ENCODE data around the gene RAET1L. TPM values are rescaled to one million over a fixed set of nuclear protein-coding genes. Genes with fewer than 3 reads are reported as not detected.
A peak's percentile ranks its signal among the peaks of the same experiment; 100 is the strongest.
"Not testable (repeated sequence)": the region's sequence is repeated elsewhere in the genome, so short reads cannot be mapped to it uniquely, and the experiment has no call there.

RAET1L gene
- polyA plus RNA-seq, 3 donors, result not detected

DNA sequence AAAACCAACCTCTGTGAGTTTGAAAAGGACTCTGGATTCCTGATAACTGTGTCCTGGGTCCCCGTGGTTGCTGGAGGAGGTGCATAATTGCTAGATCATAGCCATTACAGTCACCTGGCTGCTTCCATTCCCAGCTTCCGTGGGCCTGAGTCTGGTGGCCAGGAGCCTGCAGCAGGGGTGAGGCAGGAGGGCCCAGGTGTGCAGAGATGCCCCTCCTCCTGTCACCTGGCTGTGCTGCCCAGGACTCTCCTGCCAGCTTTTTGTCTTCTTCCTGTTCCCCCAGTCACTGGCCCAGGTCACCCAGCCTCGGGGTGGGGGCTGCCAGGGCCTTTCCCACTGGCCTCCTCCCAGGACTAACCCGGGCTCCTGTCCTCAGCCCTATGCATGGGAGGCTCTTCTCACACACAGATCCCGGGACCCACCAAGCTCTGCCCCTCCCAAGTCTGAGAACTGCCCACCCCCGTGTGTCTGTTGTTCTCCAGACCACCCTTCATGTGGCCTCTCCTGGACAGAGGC, 30.0 kb downstream of the RAET1L start:
- H3K27me3 ChIP-seq (ENCODE audit: control insufficient read depth in 2 of 2, insufficient read depth in 2 of 2, low read length in 2 of 2), result peaks cover 47 to 78% of the 10 kb centered on the region in 2 donors
- intact Hi-C loops (cut with micrococcal nuclease), result no loop called here
- H3K4me3 ChIP-seq (replicated peaks in 1 of 3; ENCODE audit: low read depth in 2 of 3, low read length in 3 of 3), result no peak overlapping the region

DNA sequence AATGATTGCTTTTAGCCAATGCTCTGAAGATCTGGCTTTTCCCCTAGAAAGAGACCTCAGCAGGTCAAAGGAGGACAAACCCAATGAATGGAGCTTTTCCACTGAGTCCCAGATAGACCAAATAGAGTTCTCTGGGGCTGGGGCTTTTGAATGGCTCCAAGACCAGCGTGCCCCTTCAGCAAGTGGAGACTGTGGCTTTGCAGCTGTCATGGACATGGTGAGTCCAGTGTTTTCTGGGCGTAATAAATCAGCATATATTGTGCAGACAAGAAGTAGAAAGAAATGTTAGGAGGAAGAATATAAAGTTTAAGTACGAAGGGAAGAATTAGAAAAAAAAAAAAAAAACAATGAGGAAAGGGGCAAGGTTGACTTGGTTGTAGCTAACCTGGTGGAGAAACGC, 33.5 kb downstream of the RAET1L start:
- Histone ChIP-seq H3K4me3 (replicated peaks in 1 of 3; ENCODE audit: low read depth in 2 of 3, low read length in 3 of 3) (no peak overlapping the region), H2AFZ (ENCODE audit: insufficient read depth, low read depth, low read length, poor library complexity, severe bottlenecking) (no peak overlapping the region)
- TF ChIP-seq, protein P1, sequence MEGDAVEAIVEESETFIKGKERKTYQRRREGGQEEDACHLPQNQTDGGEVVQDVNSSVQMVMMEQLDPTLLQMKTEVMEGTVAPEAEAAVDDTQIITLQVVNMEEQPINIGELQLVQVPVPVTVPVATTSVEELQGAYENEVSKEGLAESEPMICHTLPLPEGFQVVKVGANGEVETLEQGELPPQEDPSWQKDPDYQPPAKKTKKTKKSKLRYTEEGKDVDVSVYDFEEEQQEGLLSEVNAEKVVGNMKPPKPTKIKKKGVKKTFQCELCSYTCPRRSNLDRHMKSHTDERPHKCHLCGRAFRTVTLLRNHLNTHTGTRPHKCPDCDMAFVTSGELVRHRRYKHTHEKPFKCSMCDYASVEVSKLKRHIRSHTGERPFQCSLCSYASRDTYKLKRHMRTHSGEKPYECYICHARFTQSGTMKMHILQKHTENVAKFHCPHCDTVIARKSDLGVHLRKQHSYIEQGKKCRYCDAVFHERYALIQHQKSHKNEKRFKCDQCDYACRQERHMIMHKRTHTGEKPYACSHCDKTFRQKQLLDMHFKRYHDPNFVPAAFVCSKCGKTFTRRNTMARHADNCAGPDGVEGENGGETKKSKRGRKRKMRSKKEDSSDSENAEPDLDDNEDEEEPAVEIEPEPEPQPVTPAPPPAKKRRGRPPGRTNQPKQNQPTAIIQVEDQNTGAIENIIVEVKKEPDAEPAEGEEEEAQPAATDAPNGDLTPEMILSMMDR (IDR thresholded peaks at IDR 0.05), result no peak

More for the DNA sequence above, 30.0 kb downstream of the RAET1L start:
- H3K9me3 Mint-ChIP-seq, result peaks cover 0 to 10% (median 5%) of the 10 kb centered on the region in 7 donors
- Histone ChIP-seq H3K79me2 (ENCODE audit: insufficient read depth, low read length) (no peaks in the 10 kb centered on the region), H4K20me1 (ENCODE audit: insufficient read depth, low read length) (no peaks in the 10 kb centered on the region), H3K27ac (ENCODE audit: low read depth in 1 of 2, low read length in 2 of 2) (no peak overlapping the region), H3K36me3 (replicated peaks in 1 of 2; ENCODE audit: control insufficient read depth in 1 of 2, insufficient read depth in 2 of 2, low read length in 2 of 2) (no peaks in the 10 kb centered on the region), H2AFZ (ENCODE audit: insufficient read depth, low read depth, low read length, poor library complexity, severe bottlenecking) (no peak overlapping the region), H3K9me3 (replicated peaks in 1 of 2; ENCODE audit: control insufficient read depth in 1 of 2, insufficient read depth in 1 of 2, low read length in 2 of 2) (peaks cover 0 to 16% of the 10 kb centered on the region in 2 donors), H3K4me2 (replicated peaks; ENCODE audit: extremely low read depth, low read length, poor library complexity, severe bottlenecking) (no peak overlapping the region), H3K4me1 (ENCODE audit: control insufficient read depth in 1 of 2, insufficient read depth in 2 of 2, low read length in 2 of 2) (peaks cover 9 to 10% of the 10 kb centered on the region in 2 donors), H3K9ac (ENCODE audit: insufficient read depth, low read length, poor library complexity, severe bottlenecking) (no peak overlapping the region)
- WGBS (ENCODE audit: insufficient coverage), result 80% methylated on average over 4 of the region's 6 CpGs
- no peak overlapping the region for H3K27ac Mint-ChIP-seq
- H3K4me3 Mint-ChIP-seq, result peak overlapping the region in 1 of 2 donors; percentile 22
- no peak for DNase-seq
- H3K36me3 Mint-ChIP-seq, result peaks cover 3% of the 10 kb centered on the region in 2 donors
- H3K4me1 Mint-ChIP-seq, result peaks cover 11% of the 10 kb centered on the region
- peaks cover 59 to 68% (median 59%) of the 10 kb centered on the region in 3 donors for H3K27me3 Mint-ChIP-seq (ENCODE audit: low read depth in 3 of 3)
- TF ChIP-seq, protein P1 (IDR thresholded peaks at IDR 0.05), result no peak

DNA sequence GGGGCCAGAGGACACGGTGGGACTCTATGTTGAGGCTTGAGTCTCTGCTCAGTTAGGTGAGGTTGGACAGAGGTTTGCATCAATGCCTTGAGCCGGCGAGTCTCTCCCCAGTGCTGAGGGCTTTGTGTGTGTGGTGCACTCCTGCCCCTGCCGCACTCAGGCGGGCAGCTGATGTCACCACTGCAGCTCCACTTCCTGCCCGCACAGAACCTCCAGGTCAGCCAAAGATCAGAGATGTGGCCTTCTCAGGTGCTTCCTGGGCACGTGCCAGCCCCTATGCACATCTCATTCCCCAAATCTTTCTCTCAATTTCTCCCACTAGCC, 33.9 kb downstream of the RAET1L start:
- H3K4me1 Mint-ChIP-seq, result peaks cover 22% of the 10 kb centered on the region
- H3K4me3 ChIP-seq (replicated peaks in 1 of 3; ENCODE audit: low read depth in 2 of 3, low read length in 3 of 3); intact Hi-C loops (cut with micrococcal nuclease); H2AFZ ChIP-seq (ENCODE audit: insufficient read depth, low read depth, low read length, poor library complexity, severe bottlenecking); H4K20me1 ChIP-seq (ENCODE audit: insufficient read depth, low read length); H3K36me3 ChIP-seq (replicated peaks in 1 of 2; ENCODE audit: control insufficient read depth in 1 of 2, insufficient read depth in 2 of 2, low read length in 2 of 2); H3K9ac ChIP-seq (ENCODE audit: insufficient read depth, low read length, poor library complexity, severe bottlenecking); H3K27ac ChIP-seq (ENCODE audit: low read depth in 1 of 2, low read length in 2 of 2); H3K4me2 ChIP-seq (replicated peaks; ENCODE audit: extremely low read depth, low read length, poor library complexity, severe bottlenecking); DNase-seq; H3K27ac Mint-ChIP-seq; H3K79me2 ChIP-seq (ENCODE audit: insufficient read depth, low read length): not testable (repeated sequence)
- peaks cover 5 to 45% (median 36%) of the 10 kb centered on the region in 7 donors for H3K9me3 Mint-ChIP-seq
- H3K27me3 ChIP-seq (ENCODE audit: control insufficient read depth in 2 of 2, insufficient read depth in 2 of 2, low read length in 2 of 2), result peaks cover 82 to 98% of the 10 kb centered on the region in 2 donors
- peak overlapping the region in 1 of 2 donors; percentile 91 for H3K4me3 Mint-ChIP-seq
- H3K36me3 Mint-ChIP-seq, result peaks cover 7 to 19% of the 10 kb centered on the region in 2 donors
- WGBS (ENCODE audit: insufficient coverage), result 0% methylated on average over 5 of the region's 7 CpGs
- H3K27me3 Mint-ChIP-seq (ENCODE audit: low read depth in 3 of 3), result peaks cover 87 to 94% (median 92%) of the 10 kb centered on the region in 3 donors
- peaks cover 18 to 21% of the 10 kb centered on the region in 2 donors for H3K4me1 ChIP-seq (ENCODE audit: control insufficient read depth in 1 of 2, insufficient read depth in 2 of 2, low read length in 2 of 2)
- H3K9me3 ChIP-seq (replicated peaks in 1 of 2; ENCODE audit: control insufficient read depth in 1 of 2, insufficient read depth in 1 of 2, low read length in 2 of 2), result peaks cover 9 to 49% of the 10 kb centered on the region in 2 donors

More for the DNA sequence above, 33.5 kb downstream of the RAET1L start:
- Histone ChIP-seq H3K9me3 (replicated peaks in 1 of 2; ENCODE audit: control insufficient read depth in 1 of 2, insufficient read depth in 1 of 2, low read length in 2 of 2) (peaks cover 9 to 46% of the 10 kb centered on the region in 2 donors), H4K20me1 (ENCODE audit: insufficient read depth, low read length) (no peaks in the 10 kb centered on the region), H3K36me3 (replicated peaks in 1 of 2; ENCODE audit: control insufficient read depth in 1 of 2, insufficient read depth in 2 of 2, low read length in 2 of 2) (no peaks in the 10 kb centered on the region), H3K4me1 (ENCODE audit: control insufficient read depth in 1 of 2, insufficient read depth in 2 of 2, low read length in 2 of 2) (peaks cover 18 to 21% of the 10 kb centered on the region in 2 donors), H3K79me2 (ENCODE audit: insufficient read depth, low read length) (no peaks in the 10 kb centered on the region), H3K9ac (ENCODE audit: insufficient read depth, low read length, poor library complexity, severe bottlenecking) (no peak overlapping the region), H3K27ac (ENCODE audit: low read depth in 1 of 2, low read length in 2 of 2) (no peak overlapping the region), H3K27me3 (ENCODE audit: control insufficient read depth in 2 of 2, insufficient read depth in 2 of 2, low read length in 2 of 2) (peaks cover 82 to 96% of the 10 kb centered on the region in 2 donors), H3K4me2 (replicated peaks; ENCODE audit: extremely low read depth, low read length, poor library complexity, severe bottlenecking) (no peak overlapping the region)
- Mint-ChIP-seq H3K4me3 (peak overlapping the region in 1 of 2 donors; percentile 91), H3K4me1 (peaks cover 22% of the 10 kb centered on the region), H3K36me3 (peaks cover 7 to 19% of the 10 kb centered on the region in 2 donors), H3K27ac (no peak overlapping the region), H3K9me3 (peaks cover 5 to 43% (median 33%) of the 10 kb centered on the region in 7 donors), H3K27me3 (ENCODE audit: low read depth in 3 of 3) (peaks cover 85 to 94% (median 88%) of the 10 kb centered on the region in 3 donors)
- DNase-seq, result no peak
- 25% methylated on average over 2 of the region's 4 CpGs for WGBS (ENCODE audit: insufficient coverage)
- intact Hi-C loops (cut with micrococcal nuclease), result no loop called here
